H9 (cell line): ENCODE data around the gene FCRL6. TPM values are rescaled to one million over a fixed set of nuclear protein-coding genes. Genes with fewer than 3 reads are reported as not detected.

Source experiments
- DNase-seq: peaks from one replicate; pipeline ENCODE4 v3.0.0-alpha.2; 2017
- H2AFZ ChIP-seq: one replicate; pipeline ENCODE4 v1.6.1; 2013; ENCODE audit warnings: mild to moderate bottlenecking, low read length, control low read depth, moderate library complexity
- H2AK5ac ChIP-seq: 2 replicates; pipeline ENCODE4 v1.6.1; 2013; ENCODE audit warnings: low read length, control low read depth, mixed read lengths; ENCODE audit not compliant: insufficient read length
- H2BK120ac ChIP-seq: one replicate; pipeline ENCODE4 v1.6.1; 2013; ENCODE audit warnings: low read depth, mild to moderate bottlenecking, low read length, control low read depth, inconsistent platforms; ENCODE audit not compliant: poor library complexity, severe bottlenecking
- H2BK12ac ChIP-seq: 2 replicates; pipeline ENCODE4 v1.6.1; 2013; ENCODE audit warnings: low read length, control low read depth, mixed read lengths, low read depth; ENCODE audit not compliant: insufficient read length
- H2BK15ac ChIP-seq: 2 replicates; pipeline ENCODE4 v1.6.1; 2013; ENCODE audit warnings: low read depth, low read length, control low read depth
- H2BK20ac ChIP-seq: one replicate; pipeline ENCODE4 v1.6.1; 2013; ENCODE audit warnings: low read depth, mild to moderate bottlenecking, low read length, control low read depth, inconsistent platforms; ENCODE audit not compliant: poor library complexity, severe bottlenecking
- H2BK5ac ChIP-seq: 2 replicates; pipeline ENCODE4 v1.6.1; 2013; ENCODE audit warnings: low read length, control low read depth, mixed read lengths; ENCODE audit not compliant: insufficient read length
- H3K14ac ChIP-seq: 2 replicates; pipeline ENCODE4 v1.6.1; 2013; ENCODE audit warnings: low read length, control low read depth; ENCODE audit not compliant: insufficient read depth
- H3K18ac ChIP-seq: 2 replicates; pipeline ENCODE4 v1.6.1; 2013; ENCODE audit warnings: low read depth, mild to moderate bottlenecking, mixed read lengths, low read length, control low read depth; ENCODE audit not compliant: insufficient read length
- H3K23ac ChIP-seq: 2 replicates; pipeline ENCODE4 v1.6.1; 2013; ENCODE audit warnings: low read length, control low read depth, mixed read lengths, low read depth; ENCODE audit not compliant: insufficient read length
- H3K23me2 ChIP-seq: 2 replicates; pipeline ENCODE4 v1.6.1; 2013; ENCODE audit warnings: low read depth, mild to moderate bottlenecking, mixed read lengths, low read length, control low read depth; ENCODE audit not compliant: insufficient read length, poor library complexity, severe bottlenecking
- H3K27ac ChIP-seq: 2 replicates; pipeline ENCODE4 v1.5.1; 2013; ENCODE audit warnings: low read length, control low read depth, mixed read lengths, low read depth; ENCODE audit not compliant: insufficient read length
- H3K27me3 ChIP-seq: 2 replicates; pipeline ENCODE4 v1.6.1; 2013; ENCODE audit warnings: low read length, control low read depth, inconsistent platforms; ENCODE audit not compliant: insufficient read depth
- H3K4ac ChIP-seq: 2 replicates; pipeline ENCODE4 v1.6.1; 2013; ENCODE audit warnings: low read depth, mild to moderate bottlenecking, control low read depth, inconsistent platforms, low read length, moderate library complexity
- H3K4me1 ChIP-seq: 2 replicates; pipeline ENCODE4 v1.6.1; 2013; ENCODE audit warnings: low read length, control low read depth, inconsistent platforms; ENCODE audit not compliant: insufficient read depth
- H3K4me2 ChIP-seq: 2 replicates; pipeline ENCODE4 v1.6.1; 2013; ENCODE audit warnings: low read length, control low read depth, mixed read lengths; ENCODE audit not compliant: insufficient read length, insufficient read depth
- H3K56ac ChIP-seq: 2 replicates; pipeline ENCODE4 v1.6.1; 2013; ENCODE audit warnings: low read depth, mild to moderate bottlenecking, mixed read lengths, low read length, control low read depth; ENCODE audit not compliant: insufficient read length
- H3K79me1 ChIP-seq: 2 replicates; pipeline ENCODE4 v1.6.1; 2013; ENCODE audit warnings: low read depth, mild to moderate bottlenecking, moderate library complexity, low read length, control low read depth, inconsistent platforms; ENCODE audit not compliant: insufficient read depth, poor library complexity, severe bottlenecking
- H3K79me2 ChIP-seq: 2 replicates; pipeline ENCODE4 v1.6.1; 2013; ENCODE audit warnings: low read length, control low read depth, inconsistent platforms; ENCODE audit not compliant: insufficient read depth
- H3K9ac ChIP-seq: 2 replicates; pipeline ENCODE4 v1.6.1; 2013; ENCODE audit warnings: low read length, control low read depth, mixed read lengths; ENCODE audit not compliant: insufficient read length; ENCODE audit errors: extremely low read depth
- H3K9me3 ChIP-seq: one replicate; pipeline ENCODE4 v1.6.1; 2013; ENCODE audit warnings: low read depth, low read length, inconsistent platforms; ENCODE audit not compliant: control insufficient read depth
- H3T11ph ChIP-seq: one replicate; pipeline ENCODE4 v1.6.1; 2013; ENCODE audit warnings: mild to moderate bottlenecking, low read length, control low read depth, inconsistent platforms
- H4K20me1 ChIP-seq: one replicate; pipeline ENCODE4 v1.6.1; 2013; ENCODE audit not compliant: control insufficient read depth, insufficient read length, insufficient read depth
- H4K5ac ChIP-seq: 2 replicates; pipeline ENCODE4 v1.6.1; 2013; ENCODE audit warnings: low read depth, mild to moderate bottlenecking, mixed read lengths, low read length, control low read depth; ENCODE audit not compliant: insufficient read length
- H4K8ac ChIP-seq: replicated peaks from 2 replicates; pipeline ENCODE4 v1.6.1; 2013; ENCODE audit warnings: low read length, control low read depth, mixed read lengths, low read depth; ENCODE audit not compliant: insufficient read length
- H4K91ac ChIP-seq: 2 replicates; pipeline ENCODE4 v1.6.1; 2013; ENCODE audit warnings: low read depth, mild to moderate bottlenecking, moderate library complexity, mixed read lengths, low read length, control low read depth; ENCODE audit not compliant: insufficient read length
- H3K27ac Mint-ChIP-seq, 3 experiments: 2 replicates in 2 of 3; 3 replicates in 1 of 3; pipeline ENCODE4 v1.8.0; 2020 to 2021; ENCODE audit warnings: mixed read lengths in 3 of 3, mild to moderate bottlenecking in 1 of 3, moderate library complexity in 1 of 3
- H3K27me3 Mint-ChIP-seq: 2 replicates; pipeline ENCODE4 v1.8.0; 2021; ENCODE audit warnings: low read depth, mild to moderate bottlenecking, moderate library complexity, mixed read lengths
- H3K36me3 Mint-ChIP-seq, 3 experiments: 2 replicates in 2 of 3; 3 replicates in 1 of 3; pipeline ENCODE4 v1.8.0; 2020 to 2021; ENCODE audit warnings: low read depth in 3 of 3, mixed read lengths in 3 of 3; ENCODE audit not compliant: insufficient read depth in 1 of 3
- H3K4me1 Mint-ChIP-seq, 2 experiments: 2 replicates each; pipeline ENCODE4 v1.8.0; 2020; ENCODE audit warnings: mixed read lengths in 2 of 2
- H3K4me3 Mint-ChIP-seq, 2 experiments: 2 replicates in 1 of 2; 3 replicates in 1 of 2; pipeline ENCODE4 v1.8.0; 2020 to 2021; ENCODE audit warnings: mild to moderate bottlenecking in 2 of 2, mixed read lengths in 2 of 2, moderate library complexity in 1 of 2
- H3K9me3 Mint-ChIP-seq, 2 experiments: 2 replicates in 1 of 2; 3 replicates in 1 of 2; pipeline ENCODE4 v1.8.0; 2020; ENCODE audit warnings: mild to moderate bottlenecking in 2 of 2, mixed read lengths in 2 of 2, moderate library complexity in 1 of 2
- CTCF ChIP-seq: fragments of 200-600 bp; sonication (generic); conservative IDR thresholded peaks from 3 replicates; pipeline ENCODE4 v1.8.0; 2021; ENCODE audit warnings: antibody characterized with exemption, mild to moderate bottlenecking
- WGBS: extraction: QIAGEN DNeasy Blood & Tissue Kit; methylation state at CpG from one replicate; pipeline ENCODE4 v1.1.7; 2013; ENCODE audit warnings: missing lambda C conversion rate, low lambda C conversion rate, mixed read lengths; ENCODE audit not compliant: insufficient read length; ENCODE audit errors: extremely low coverage; 5-methylcytosine and 5-hydroxymethylcytosine counted together
- total RNA-seq: library from RNA; stranded (reverse); gene quantifications from 2 replicates; pipeline ENCODE4 v1.2.1, GENCODE V29; 2021

The FCRL6 gene
- total RNA-seq, 1 experiment from 2014 or later, result not detected

- Histone ChIP-seq H2BK12ac (no peak overlapping the region), H2BK20ac (no peak overlapping the region), H3K56ac (no peak overlapping the region), H3K4me2 (no peak overlapping the region), H3K79me1 (no peaks in the 10 kb centered on the region), H3K79me2 (no peaks in the 10 kb centered on the region), H3K27me3 (no peaks in the 10 kb centered on the region), H3K14ac (no peak overlapping the region), H2BK15ac (no peak overlapping the region), H3T11ph (no peak overlapping the region), H2BK120ac (no peak overlapping the region), H3K9me3 (no peaks in the 10 kb centered on the region), H3K4me1 (no peaks in the 10 kb centered on the region), H3K9ac (no peak overlapping the region), H2AFZ (no peak overlapping the region), H4K91ac (no peak overlapping the region), H3K23ac (no peak overlapping the region), H3K23me2 (no peaks in the 10 kb centered on the region), H3K18ac (no peak overlapping the region), H3K27ac (no peak overlapping the region), H2AK5ac (no peak overlapping the region), H4K8ac (no peak overlapping the region), H4K5ac (no peak overlapping the region), H4K20me1 (no peaks in the 10 kb centered on the region), H3K4ac (no peak overlapping the region), H2BK5ac (no peak overlapping the region)
- Mint-ChIP-seq H3K4me3 (no peak overlapping the region), H3K9me3 (no peaks in the 10 kb centered on the region), H3K36me3 (no peaks in the 10 kb centered on the region), H3K27ac (no peak overlapping the region; a peak in 1 of 7 replicates), H3K27me3 (peaks cover 15% of the 10 kb centered on the region), H3K4me1 (peaks cover 6 to 13% of the 10 kb centered on the region in 2 experiments; a peak in 3 of 4 replicates)
- TF ChIP-seq CTCF, result no peak
- WGBS, result no CpG with 5 or more reads among the region's 1 CpG
- no peak for DNase-seq
Measured at GRCh38 chr1:159838715-159839114, 36.6 kb downstream of the FCRL6 start.
